ENCODE data around the gene DNAI2. TPM values are rescaled to one million over a fixed set of nuclear protein-coding genes. Genes with fewer than 3 reads are reported as not detected.

The DNAI2 gene
- total and polyA plus RNA-seq, 4 donors, result 4.1 to 14.2 (median 6.7) TPM

- Histone ChIP-seq H3K27ac (ENCODE audit: low read depth in 1 of 2, low read length in 1 of 2) (no peak overlapping the region), H3K4me1 (ENCODE audit: control insufficient read depth in 5 of 5, insufficient read depth in 5 of 5, low read length in 5 of 5) (peaks cover 0 to 7% (median 0%) of the 10 kb centered on the region in 5 donors), H3K9ac (ENCODE audit: insufficient read depth in 1 of 2, low read length in 2 of 2) (no peak overlapping the region), H3K36me3 (ENCODE audit: control insufficient read depth in 4 of 4, insufficient read depth in 4 of 4, low read length in 4 of 4) (no peaks in the 10 kb centered on the region), H3K4me3 (no peak overlapping the region), H3K9me3 (ENCODE audit: control insufficient read depth in 4 of 4, insufficient read depth in 3 of 4, low read length in 3 of 4) (no peaks in the 10 kb centered on the region), H3K27me3 (ENCODE audit: control insufficient read depth in 3 of 3, insufficient read depth in 3 of 3, low read length in 2 of 3) (no peaks in the 10 kb centered on the region)
- no peak for DNase-seq
- TF ChIP-seq CTCF (IDR thresholded peaks at IDR 0.05; ENCODE audit: control extremely low read depth, extremely low read depth), result no peak
- WGBS, 2 donors, result 80 to 90% methylated on average over 19 of the region's 19 CpGs
- no peak for ATAC-seq (ENCODE audit: insufficient read depth, low FRiP score)
Observed at GRCh38 chr17:74339537-74340195, 65.6 kb downstream of the DNAI2 start.

GRCh38 chr17:74340470-74341023 is 66.5 kb downstream of the DNAI2 start:
- WGBS, 2 donors, result 68 to 79% methylated on average over 13 of the region's 13 CpGs
- DNase-seq, result peak in 2 of 3 donors; percentile 38 to 51
- ATAC-seq (ENCODE audit: insufficient read depth, low FRiP score), result no peak
- TF ChIP-seq CTCF (IDR thresholded peaks at IDR 0.05; ENCODE audit: control extremely low read depth, extremely low read depth), result no peak
- H3K36me3 ChIP-seq (ENCODE audit: control insufficient read depth in 4 of 4, insufficient read depth in 4 of 4, low read length in 4 of 4), result no peaks in the 10 kb centered on the region
- no peak overlapping the region for H3K9ac ChIP-seq (ENCODE audit: insufficient read depth in 1 of 2, low read length in 2 of 2)
- no peaks in the 10 kb centered on the region for H3K9me3 ChIP-seq (ENCODE audit: control insufficient read depth in 4 of 4, insufficient read depth in 3 of 4, low read length in 3 of 4)
- H3K4me1 ChIP-seq (ENCODE audit: control insufficient read depth in 5 of 5, insufficient read depth in 5 of 5, low read length in 5 of 5), result peaks cover 0 to 7% (median 0%) of the 10 kb centered on the region in 5 donors
- no peaks in the 10 kb centered on the region for H3K27me3 ChIP-seq (ENCODE audit: control insufficient read depth in 3 of 3, insufficient read depth in 3 of 3, low read length in 2 of 3)
- no peak overlapping the region for H3K27ac ChIP-seq (ENCODE audit: low read depth in 1 of 2, low read length in 1 of 2)
- no peak overlapping the region for H3K4me3 ChIP-seq

DNA sequence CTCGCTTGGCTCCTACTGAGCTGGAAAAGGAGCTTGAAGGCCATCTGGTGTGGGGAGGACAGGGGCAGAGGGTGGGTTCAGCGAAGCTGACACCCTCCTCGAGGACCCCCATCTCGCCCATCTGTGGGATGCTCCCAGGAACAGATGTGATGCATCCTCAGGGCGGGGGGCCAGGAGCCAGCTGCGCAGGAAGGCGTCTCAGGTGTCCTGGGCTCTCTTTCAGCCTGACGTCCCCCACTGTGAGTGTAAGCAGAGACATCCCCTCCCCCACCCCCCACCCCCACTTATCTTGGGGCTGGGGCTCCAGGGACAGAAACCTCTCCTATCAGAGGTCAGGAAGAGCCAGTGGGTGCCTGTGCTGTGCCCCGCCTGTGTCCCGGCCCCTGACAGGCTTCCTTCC is 68.2 kb downstream of the DNAI2 start:
- TF ChIP-seq CTCF (IDR thresholded peaks at IDR 0.05; ENCODE audit: control extremely low read depth, extremely low read depth), result no peak
- Histone ChIP-seq H3K4me3 (no peak overlapping the region), H3K9ac (ENCODE audit: insufficient read depth in 1 of 2, low read length in 2 of 2) (no peak overlapping the region), H3K9me3 (ENCODE audit: control insufficient read depth in 4 of 4, insufficient read depth in 3 of 4, low read length in 3 of 4) (no peaks in the 10 kb centered on the region), H3K36me3 (ENCODE audit: control insufficient read depth in 4 of 4, insufficient read depth in 4 of 4, low read length in 4 of 4) (no peaks in the 10 kb centered on the region), H3K27me3 (ENCODE audit: control insufficient read depth in 3 of 3, insufficient read depth in 3 of 3, low read length in 2 of 3) (no peaks in the 10 kb centered on the region), H3K4me1 (ENCODE audit: control insufficient read depth in 5 of 5, insufficient read depth in 5 of 5, low read length in 5 of 5) (peaks cover 0 to 7% (median 0%) of the 10 kb centered on the region in 5 donors), H3K27ac (ENCODE audit: low read depth in 1 of 2, low read length in 1 of 2) (no peak overlapping the region)
- 80 to 88% methylated on average over 10 of the region's 10 CpGs for WGBS, 2 donors
- DNase-seq (no peak), ATAC-seq (ENCODE audit: insufficient read depth, low FRiP score) (no peak)

All from lung (tissue), 12 donors.